Measurements from ENCODE around the gene UROC1. TPM values are rescaled to one million over a fixed set of nuclear protein-coding genes. Genes with fewer than 3 reads are reported as not detected.

The UROC1 gene
- total RNA-seq, 2 donors from 2014 or later: not detected

GRCh38 chr3:126439968-126440708 lies 77.4 kb downstream of the UROC1 start:
- no peak for DNase-seq

GRCh38 chr3:126439346-126439967 lies 78.1 kb downstream of the UROC1 start:
- DNase-seq (no peak), ATAC-seq (no peak)
- intact Hi-C loops (cut with DNase I): no loop called here

More at GRCh38 chr3:126439968-126440708, 77.4 kb downstream of the UROC1 start:
- intact Hi-C loops (cut with DNase I): no loop called here
- ATAC-seq: no peak

GRCh38 chr3:126438746-126439145 lies 78.8 kb downstream of the UROC1 start:
- intact Hi-C loops (cut with DNase I): no loop called here
- no peak for ATAC-seq
- DNase-seq: no peak

- intact Hi-C loops (cut with DNase I): no loop called here
- ATAC-seq (no peak), DNase-seq (no peak)
Observed at GRCh38 chr3:126438186-126438585, 79.4 kb downstream of the UROC1 start.

- ATAC-seq: no peak
- intact Hi-C loops (cut with DNase I): no loop called here
- no peak for DNase-seq
Observed at GRCh38 chr3:126436826-126437717, 80.5 kb downstream of the UROC1 start.

- intact Hi-C loops (cut with DNase I): no loop called here
- ATAC-seq (no peak), DNase-seq (no peak)
Observed at GRCh38 chr3:126435456-126436315, 81.9 kb downstream of the UROC1 start.

GRCh38 chr3:126434931-126435411 lies 82.6 kb downstream of the UROC1 start:
- intact Hi-C loops (cut with DNase I): no loop called here
- DNase-seq (no peak), ATAC-seq (no peak)

- intact Hi-C loops (cut with DNase I): no loop called here
- ATAC-seq (no peak), DNase-seq (no peak)
Observed at GRCh38 chr3:126434264-126434590, 83.3 kb downstream of the UROC1 start.

- intact Hi-C loops (cut with DNase I): no loop called here
- ATAC-seq (peak; percentile 86 to 91), DNase-seq (peak; percentile 62)
Observed at GRCh38 chr3:126433496-126434263, 83.9 kb downstream of the UROC1 start.

GRCh38 chr3:126433105-126433430 lies 84.5 kb downstream of the UROC1 start:
- ATAC-seq (peak in 1 of 2 donors; percentile 5), DNase-seq (no peak)
- intact Hi-C loops (cut with DNase I): no loop called here

GRCh38 chr3:126432361-126433104 lies 85.0 kb downstream of the UROC1 start:
- ATAC-seq (peak in 1 of 2 donors; percentile 5), DNase-seq (no peak)
- intact Hi-C loops (cut with DNase I): no loop called here

Other genes starting within 250 kb of the UROC1 start
- gene KLF15, start 160.4 kb downstream of the UROC1 start, total RNA-seq: 10 to 100 TPM; 23.8 to 32.4 TPM
- gene CFAP100, start 122.9 kb downstream of the UROC1 start, total RNA-seq: not detected
- gene ZXDC, start 41.9 kb downstream of the UROC1 start, total RNA-seq: 10 to 100 TPM; 15.7 to 20.7 TPM
- under 1 TPM; 0.60 to 0.74 TPM for gene CHST13, start 6.4 kb upstream of the UROC1 start, total RNA-seq
- gene C3orf22, start 41.2 kb upstream of the UROC1 start, total RNA-seq: not detected
- gene TXNRD3, start 137.4 kb upstream of the UROC1 start, total RNA-seq: 1 to 10 TPM; 4.0 to 7.3 TPM
- 1 to 10 TPM; 7.8 to 7.9 TPM for gene CHCHD6, start 186.5 kb upstream of the UROC1 start, total RNA-seq